A673 (cell line): ENCODE measurements around the gene HJURP. TPM values are rescaled to one million over a fixed set of nuclear protein-coding genes. Genes with fewer than 3 reads are reported as not detected.

Experiments
- BruUV-seq: library from RNA; stranded (reverse); fragments of 400-500 nt; replicated peaks from 2 replicates; lab custom pipeline; 2021; lab: Mats Ljungman, UMichigan
- CTCF ChIA-PET: fragments of 300-600 bp; sonication (Branson Sonifier 250); formaldehyde crosslinking; loops from one replicate; lab custom pipeline; 2022; ENCODE audit warnings: antibody characterized with exemption; lab: Charles Lee
- POLR2A ChIA-PET: fragments of 300-600 bp; sonication (Branson Sonifier 250); formaldehyde crosslinking; loops from one replicate; lab custom pipeline; 2022; ENCODE audit warnings: antibody characterized with exemption; ENCODE audit not compliant: low non-redundant PET; lab: Charles Lee
- DNase-seq: peaks from one replicate; pipeline ENCODE4 v3.0.0-alpha.2; 2015; ENCODE audit warnings: low spot score
- H3K27ac ChIP-seq: fragments of 200-600 bp; sonication (generic); 2 replicates; pipeline ENCODE4 v1.5.1; 2016; ENCODE audit warnings: mixed run types, low read depth, mild to moderate bottlenecking, mixed read lengths, antibody characterized with exemption, low read length; ENCODE audit not compliant: poor library complexity, severe bottlenecking
- H3K27me3 ChIP-seq: fragments of 200-600 bp; sonication (generic); replicated peaks from 2 replicates; pipeline ENCODE4 v1.6.1; 2017; ENCODE audit warnings: mixed run types, low read depth, mild to moderate bottlenecking, mixed read lengths, antibody characterized with exemption, low read length; ENCODE audit not compliant: insufficient read depth, poor library complexity
- H3K36me3 ChIP-seq: fragments of 200-600 bp; sonication (generic); 2 replicates; pipeline ENCODE4 v1.6.1; 2016; ENCODE audit warnings: mixed run types, mild to moderate bottlenecking, mixed read lengths, antibody characterized with exemption, low read length; ENCODE audit not compliant: insufficient read depth, poor library complexity, severe bottlenecking
- H3K4me1 ChIP-seq: fragments of 200-600 bp; sonication (generic); 2 replicates; pipeline ENCODE4 v1.6.1; 2017; ENCODE audit warnings: mixed run types, mild to moderate bottlenecking, mixed read lengths, antibody characterized with exemption, low read length; ENCODE audit not compliant: insufficient read depth, poor library complexity, severe bottlenecking
- H3K4me3 ChIP-seq: fragments of 200-600 bp; sonication (generic); 2 replicates; pipeline ENCODE4 v1.5.1; 2016; ENCODE audit warnings: low read depth, mixed run types, mild to moderate bottlenecking, mixed read lengths, low read length; ENCODE audit not compliant: poor library complexity, severe bottlenecking
- H3K9me3 ChIP-seq: fragments of 200-600 bp; sonication (generic); 2 replicates; pipeline ENCODE4 v1.6.1; 2016; ENCODE audit warnings: mixed run types, low read depth, mild to moderate bottlenecking, mixed read lengths, antibody characterized with exemption, low read length; ENCODE audit not compliant: poor library complexity, severe bottlenecking
- EZH2 ChIP-seq: fragments of 200-600 bp; sonication (generic); IDR thresholded peaks from 2 replicates; pipeline ENCODE4 v1.6.1; 2017; ENCODE audit warnings: borderline replicate concordance, low read depth, mild to moderate bottlenecking, mixed read lengths, antibody characterized with exemption, low read length; ENCODE audit not compliant: poor library complexity, severe bottlenecking
- intact Hi-C: fragments of 100-400 bp; cut with micrococcal nuclease; formaldehyde crosslinking; loops from one replicate; pipeline ENCODE4 v1.10.0; 2022; ENCODE audit not compliant: unreplicated experiment
- total RNA-seq: library from RNA; stranded (reverse); gene quantifications from 2 replicates; pipeline ENCODE4 v1.2.3, GENCODE V29; 2021
- TF ChIP-seq, protein P1 (sequence below): fragments of 300-800, 200-600 bp; sonication (generic); conservative IDR thresholded peaks from 2 replicates; pipeline ENCODE4 v1.5.1; 2017; ENCODE audit warnings: low read depth, mild to moderate bottlenecking, antibody characterized with exemption, low read length, moderate library complexity, mixed read lengths

The HJURP gene
- total RNA-seq, 1 experiment from 2014 or later, result 103 TPM

DNA sequence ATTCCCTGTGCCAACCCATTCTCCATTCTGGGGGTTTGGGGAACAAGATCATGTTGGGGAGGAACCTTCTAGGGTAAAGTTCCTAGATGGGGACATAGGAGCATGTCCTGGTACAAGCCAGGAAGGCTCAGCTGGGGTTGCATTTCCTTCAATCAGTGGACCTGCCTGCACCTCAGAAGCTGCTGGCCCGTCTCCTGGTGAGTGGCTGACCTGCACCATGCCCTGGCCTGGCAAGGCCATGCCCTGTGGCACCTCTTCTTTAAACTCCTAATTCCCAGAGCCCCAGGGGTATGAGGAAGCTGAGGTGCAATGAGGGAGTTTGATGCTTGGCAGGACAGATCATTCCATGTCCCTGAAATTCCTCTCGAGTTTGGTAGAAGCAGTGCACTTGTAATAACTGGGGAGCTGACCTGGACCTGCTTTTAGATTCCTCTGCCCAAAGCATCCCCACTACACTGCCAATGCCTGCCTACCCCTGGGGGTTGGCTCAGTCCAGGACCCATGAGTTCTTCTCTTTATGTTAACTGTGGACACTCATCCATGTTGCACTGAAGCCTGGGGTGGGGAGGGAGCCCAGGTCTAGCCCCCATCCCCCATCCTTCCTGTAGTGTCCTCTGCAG, 50.9 kb downstream of the HJURP start:
- CTCF ChIA-PET, result no interaction called here
- H3K36me3 ChIP-seq, result no peaks in the 10 kb centered on the region
- H3K9me3 ChIP-seq, result no peaks in the 10 kb centered on the region
- POLR2A ChIA-PET, result no interaction called here
- TF ChIP-seq, protein P1, sequence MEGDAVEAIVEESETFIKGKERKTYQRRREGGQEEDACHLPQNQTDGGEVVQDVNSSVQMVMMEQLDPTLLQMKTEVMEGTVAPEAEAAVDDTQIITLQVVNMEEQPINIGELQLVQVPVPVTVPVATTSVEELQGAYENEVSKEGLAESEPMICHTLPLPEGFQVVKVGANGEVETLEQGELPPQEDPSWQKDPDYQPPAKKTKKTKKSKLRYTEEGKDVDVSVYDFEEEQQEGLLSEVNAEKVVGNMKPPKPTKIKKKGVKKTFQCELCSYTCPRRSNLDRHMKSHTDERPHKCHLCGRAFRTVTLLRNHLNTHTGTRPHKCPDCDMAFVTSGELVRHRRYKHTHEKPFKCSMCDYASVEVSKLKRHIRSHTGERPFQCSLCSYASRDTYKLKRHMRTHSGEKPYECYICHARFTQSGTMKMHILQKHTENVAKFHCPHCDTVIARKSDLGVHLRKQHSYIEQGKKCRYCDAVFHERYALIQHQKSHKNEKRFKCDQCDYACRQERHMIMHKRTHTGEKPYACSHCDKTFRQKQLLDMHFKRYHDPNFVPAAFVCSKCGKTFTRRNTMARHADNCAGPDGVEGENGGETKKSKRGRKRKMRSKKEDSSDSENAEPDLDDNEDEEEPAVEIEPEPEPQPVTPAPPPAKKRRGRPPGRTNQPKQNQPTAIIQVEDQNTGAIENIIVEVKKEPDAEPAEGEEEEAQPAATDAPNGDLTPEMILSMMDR, result no peak
- no peak for TF ChIP-seq EZH2
- no TSS peak for BruUV-seq
- DNase-seq, result no peak
- intact Hi-C loops, result no loop called here
- H3K27ac ChIP-seq, result no peak overlapping the region
- no peaks in the 10 kb centered on the region for H3K4me1 ChIP-seq
- no peak overlapping the region for H3K4me3 ChIP-seq
- no peaks in the 10 kb centered on the region for H3K27me3 ChIP-seq

DNA sequence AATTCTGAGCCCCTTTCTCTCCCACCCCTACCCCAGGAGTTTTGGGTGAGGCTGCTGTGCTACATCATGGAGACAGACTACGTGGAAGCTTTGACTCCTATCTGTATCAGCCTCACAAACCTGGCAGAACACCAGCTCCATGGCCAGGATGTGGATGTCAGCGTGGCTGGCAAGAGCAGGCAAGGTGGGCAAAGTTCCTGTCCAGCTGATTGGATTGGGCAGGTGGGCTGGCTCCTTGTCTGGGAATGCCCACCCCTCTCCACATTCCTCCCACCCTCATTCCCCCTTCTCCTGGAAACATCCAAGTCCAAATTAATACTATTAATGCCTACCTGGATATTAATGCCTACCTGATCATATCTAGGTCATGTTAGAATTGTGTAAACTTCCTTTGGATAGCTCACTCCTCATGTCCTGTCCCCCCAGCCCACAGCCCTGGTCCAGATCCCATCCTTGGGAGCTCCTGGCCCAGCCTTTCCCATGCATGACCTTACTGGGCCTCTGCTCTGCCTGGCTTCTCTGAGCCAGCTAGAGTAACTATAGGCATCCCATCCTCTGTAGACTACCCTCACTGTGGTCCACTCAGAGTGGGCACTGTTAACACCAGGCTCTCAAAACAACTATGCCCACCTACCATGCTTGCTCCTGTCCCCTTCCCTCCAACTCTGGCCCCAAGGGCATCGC, 52.1 kb downstream of the HJURP start:
- ChIA-PET CTCF (no interaction called here), POLR2A (no interaction called here)
- no peak overlapping the region for H3K27ac ChIP-seq
- TF ChIP-seq, protein P1, result no peak
- TF ChIP-seq EZH2, result no peak
- no TSS peak for BruUV-seq
- H3K27me3 ChIP-seq, result no peaks in the 10 kb centered on the region
- no peak overlapping the region for H3K4me3 ChIP-seq
- H3K9me3 ChIP-seq, result no peaks in the 10 kb centered on the region
- no peaks in the 10 kb centered on the region for H3K36me3 ChIP-seq
- no peaks in the 10 kb centered on the region for H3K4me1 ChIP-seq
- DNase-seq, result no peak
- intact Hi-C loops, result no loop called here

DNA sequence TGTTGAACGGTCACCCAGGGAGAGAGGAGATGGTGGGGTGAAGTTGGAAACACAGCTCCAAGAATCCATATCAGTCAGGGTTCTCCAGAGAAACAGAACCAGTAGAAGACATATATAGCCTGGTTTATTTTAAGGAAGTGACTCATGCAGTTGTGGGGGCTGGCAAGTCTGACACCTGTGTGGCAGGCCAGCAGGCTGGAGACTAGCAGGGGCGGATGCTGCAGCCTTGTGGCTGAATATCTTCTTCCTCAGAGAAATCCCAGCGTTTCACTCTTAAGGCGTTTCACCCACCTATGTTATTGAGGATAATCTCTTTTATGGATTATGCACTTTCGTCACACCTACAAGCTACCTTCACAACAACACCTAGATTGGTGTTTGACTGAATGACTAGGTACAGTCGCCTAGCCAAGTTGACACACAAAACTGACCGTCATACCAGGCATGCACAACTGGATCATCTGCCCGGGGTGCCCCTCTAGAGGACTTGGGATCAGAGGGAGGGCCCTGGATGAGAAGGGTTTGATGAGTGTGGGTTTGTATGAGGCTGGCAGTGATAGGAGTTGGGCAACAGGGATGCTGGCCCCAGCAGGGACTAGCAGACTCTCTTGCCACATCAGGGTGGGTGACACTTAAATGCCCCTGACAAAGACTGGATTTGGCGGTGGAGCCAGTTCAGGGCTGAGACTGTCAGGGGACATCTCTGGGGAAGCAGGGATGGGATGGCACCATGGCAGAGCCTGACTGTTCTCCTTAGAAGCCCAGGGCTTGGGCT, 52.8 kb downstream of the HJURP start:
- CTCF ChIA-PET, result no interaction called here

More for the DNA sequence above, 52.8 kb downstream of the HJURP start:
- H3K4me3 ChIP-seq, result no peak overlapping the region
- DNase-seq, result no peak
- H3K27ac ChIP-seq, result no peak overlapping the region
- no peak for TF ChIP-seq EZH2
- TF ChIP-seq, protein P1, result no peak
- BruUV-seq, result no TSS peak
- no peaks in the 10 kb centered on the region for H3K36me3 ChIP-seq
- POLR2A ChIA-PET, result no interaction called here
- H3K4me1 ChIP-seq, result no peaks in the 10 kb centered on the region
- intact Hi-C loops, result no loop called here
- H3K27me3 ChIP-seq, result no peaks in the 10 kb centered on the region
- H3K9me3 ChIP-seq, result no peaks in the 10 kb centered on the region
